MV-4-11 (cell line): Measurements from ENCODE around the gene FGF4.

Source experiments
- DNase-seq: peaks from one replicate; lab custom pipeline; 2025; lab: John Stamatoyannopoulos, UW

Gene FGF4, protein sequence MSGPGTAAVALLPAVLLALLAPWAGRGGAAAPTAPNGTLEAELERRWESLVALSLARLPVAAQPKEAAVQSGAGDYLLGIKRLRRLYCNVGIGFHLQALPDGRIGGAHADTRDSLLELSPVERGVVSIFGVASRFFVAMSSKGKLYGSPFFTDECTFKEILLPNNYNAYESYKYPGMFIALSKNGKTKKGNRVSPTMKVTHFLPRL

DNA sequence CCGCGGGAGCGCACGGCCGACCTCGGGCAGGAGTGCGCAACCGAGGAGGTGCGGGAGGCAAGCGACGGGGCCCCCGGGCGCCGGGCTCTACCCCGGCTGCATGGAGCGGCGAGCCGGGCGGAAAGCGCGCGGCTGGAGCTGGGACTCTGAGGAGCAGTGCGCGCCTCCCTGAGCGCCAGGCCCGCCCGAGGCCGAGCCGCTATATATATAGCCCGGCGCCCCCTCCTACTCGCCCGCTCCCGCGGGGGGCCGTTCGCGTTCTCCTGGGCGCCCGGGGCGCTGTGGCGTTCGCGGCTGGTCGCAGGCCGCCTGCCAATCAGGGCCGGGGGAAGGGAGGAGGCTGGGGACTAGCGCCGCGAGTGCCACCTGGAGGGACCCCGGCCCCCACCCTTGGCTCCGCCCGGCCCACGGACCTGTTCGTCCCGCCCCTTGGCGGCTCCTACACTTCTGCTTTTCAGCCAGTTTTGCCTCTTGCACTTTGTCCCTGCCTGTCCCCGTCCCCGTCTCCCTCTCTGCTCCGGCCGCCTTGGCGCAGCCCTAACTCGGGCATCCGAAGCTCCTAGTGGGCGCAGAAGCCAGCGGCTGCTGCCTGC lies at the start of gene FGF4:
Gene FGF4, minus strand, starts transcription at position 179 of the 593 bp plus-strand sequence. CDS start 257 bp downstream, outside the sequence.
- DNase-seq, result no peak

DNA sequence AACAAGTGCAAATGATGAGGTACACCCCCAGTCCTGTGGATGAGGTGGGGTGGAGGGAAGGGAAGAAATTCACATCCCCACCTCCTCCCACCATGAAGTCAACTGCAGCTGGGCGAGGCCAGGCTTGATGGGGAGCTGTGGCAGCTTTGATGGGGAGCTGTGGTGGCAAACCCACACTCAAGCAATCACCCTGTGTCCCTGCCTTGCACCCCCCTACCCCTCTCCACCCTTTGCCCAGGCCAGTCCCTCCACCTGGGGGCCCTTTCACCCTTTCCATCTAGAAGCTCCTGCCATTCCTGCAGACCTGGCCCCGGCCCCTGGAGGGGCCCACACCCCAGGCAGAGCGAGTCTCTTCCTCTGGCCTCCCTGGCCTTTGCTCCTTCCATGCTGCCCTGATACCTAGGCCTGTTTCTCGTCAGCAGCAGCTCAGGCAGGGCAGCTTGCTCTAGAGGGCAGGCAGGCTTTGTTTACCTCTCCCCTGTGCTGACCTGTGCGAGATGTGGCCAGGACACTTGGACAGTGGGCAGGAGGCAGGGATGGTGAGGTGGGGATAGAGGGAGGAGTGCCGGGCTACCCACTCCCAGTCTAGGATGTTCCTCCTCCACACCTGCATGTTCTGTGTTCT lies 48.6 kb upstream of the FGF4 start:
- no peak for DNase-seq

DNA sequence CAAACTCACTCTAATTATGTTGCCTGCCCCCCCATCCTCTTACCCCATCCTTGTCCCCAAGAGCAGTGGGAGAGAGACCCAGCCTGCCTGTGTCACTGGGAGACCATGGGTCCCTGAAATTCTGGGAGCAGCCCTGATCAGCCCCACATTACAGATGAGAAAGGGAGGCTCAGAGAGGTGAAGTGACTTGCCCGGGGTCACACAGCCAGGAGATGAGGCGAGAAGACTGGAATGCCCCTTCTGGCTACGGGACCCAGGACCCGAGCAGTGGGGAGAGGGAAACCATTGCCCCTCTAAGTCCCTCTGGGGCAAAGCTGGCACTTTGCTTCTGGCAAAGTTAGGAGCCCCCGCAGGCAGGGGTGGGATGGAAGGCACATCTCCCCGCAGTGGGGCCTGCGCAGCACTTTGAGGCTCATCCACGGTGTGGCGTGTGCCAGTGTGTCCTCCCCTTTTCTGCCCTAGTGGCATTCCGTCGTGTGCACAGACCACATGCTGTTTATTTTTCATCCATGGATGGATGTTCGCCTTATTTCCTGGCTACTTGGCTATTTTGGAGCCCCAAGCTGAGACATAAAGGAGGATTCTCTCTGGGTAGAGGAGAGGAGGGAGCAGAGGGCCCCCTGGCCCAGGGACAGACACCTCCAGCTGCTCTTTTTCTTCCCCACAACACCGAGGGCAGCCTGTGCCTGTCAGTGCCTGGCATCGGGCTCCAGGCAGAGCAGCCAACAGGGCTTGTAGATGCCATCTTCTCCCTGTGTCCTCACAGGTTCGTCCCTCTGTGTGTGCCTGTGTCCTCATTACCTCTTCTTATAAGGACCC lies 47.7 kb upstream of the FGF4 start:
- DNase-seq, result no peak

DNA sequence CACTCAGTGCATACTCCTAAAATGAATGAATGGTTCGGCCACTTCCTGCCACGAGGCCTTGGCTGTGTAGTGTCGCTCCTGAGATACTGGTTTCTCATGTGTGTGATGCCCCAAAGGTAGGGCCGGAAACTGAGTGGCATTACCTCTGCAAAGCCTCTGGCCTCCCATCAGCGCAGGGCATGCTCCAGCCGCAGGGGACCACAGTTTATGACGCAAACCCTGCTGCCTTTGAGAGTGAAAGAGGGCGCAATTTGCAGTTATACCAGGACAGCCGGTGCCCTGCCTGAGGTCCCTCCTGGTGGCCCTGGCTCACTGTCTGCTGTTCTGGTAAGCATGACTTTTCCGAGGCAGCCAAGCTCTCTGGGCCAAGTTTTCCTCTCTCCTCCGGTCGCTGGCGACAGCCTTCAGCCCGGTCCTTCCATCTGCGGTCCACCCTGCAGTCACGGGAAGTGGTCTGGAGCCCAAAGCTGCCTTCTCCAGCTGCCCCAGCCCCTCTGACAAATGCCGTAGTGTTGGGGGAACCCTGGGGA lies 46.4 kb upstream of the FGF4 start:
- no peak for DNase-seq

DNA sequence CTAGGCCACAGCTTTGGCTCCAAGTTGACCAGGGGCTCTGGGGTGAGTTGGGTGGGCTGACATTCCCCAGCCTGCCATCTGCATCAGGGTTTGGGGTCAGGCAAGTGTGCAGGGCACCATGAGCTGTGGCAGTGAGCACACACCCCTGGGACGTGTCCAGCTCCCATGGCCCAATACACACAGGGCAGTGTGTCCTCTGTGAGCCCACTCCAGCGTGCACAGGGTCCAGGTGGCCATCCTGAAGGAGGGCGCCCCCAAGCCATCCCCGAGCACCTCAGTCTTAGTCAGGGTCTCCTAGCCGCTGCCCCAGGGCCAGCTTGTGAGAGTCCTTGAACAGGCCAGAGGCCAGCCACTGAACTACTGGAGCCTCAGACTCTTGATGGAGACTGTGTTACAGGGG lies 45.3 kb upstream of the FGF4 start:
- DNase-seq, result no peak

DNA sequence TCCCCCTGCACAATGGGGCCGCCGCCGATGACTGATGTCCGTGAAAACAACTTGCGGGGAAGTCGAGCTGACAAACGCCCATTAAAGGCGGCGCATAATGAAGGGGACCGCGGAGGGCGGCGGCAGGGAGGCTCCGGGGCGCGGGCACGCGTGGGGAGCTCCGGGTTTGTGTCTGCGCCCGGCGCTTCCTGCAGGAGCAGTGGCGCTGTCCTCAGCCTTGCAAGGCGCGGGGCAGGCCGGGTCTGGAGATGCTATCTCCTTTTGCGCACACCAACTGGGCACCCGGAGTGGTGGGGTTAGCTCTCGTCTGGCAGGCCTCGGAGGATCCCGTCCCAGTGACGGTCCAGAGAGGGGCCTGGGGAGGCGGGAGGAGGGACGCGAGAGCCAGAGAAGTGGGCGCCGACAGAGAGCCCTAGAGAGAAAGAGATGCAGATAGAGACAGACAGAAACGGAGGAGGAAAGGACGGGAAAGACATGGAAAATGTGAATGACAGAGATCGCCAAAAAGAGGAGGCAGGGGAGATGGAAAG lies 44.5 kb upstream of the FGF4 start:
- no peak for DNase-seq

DNA sequence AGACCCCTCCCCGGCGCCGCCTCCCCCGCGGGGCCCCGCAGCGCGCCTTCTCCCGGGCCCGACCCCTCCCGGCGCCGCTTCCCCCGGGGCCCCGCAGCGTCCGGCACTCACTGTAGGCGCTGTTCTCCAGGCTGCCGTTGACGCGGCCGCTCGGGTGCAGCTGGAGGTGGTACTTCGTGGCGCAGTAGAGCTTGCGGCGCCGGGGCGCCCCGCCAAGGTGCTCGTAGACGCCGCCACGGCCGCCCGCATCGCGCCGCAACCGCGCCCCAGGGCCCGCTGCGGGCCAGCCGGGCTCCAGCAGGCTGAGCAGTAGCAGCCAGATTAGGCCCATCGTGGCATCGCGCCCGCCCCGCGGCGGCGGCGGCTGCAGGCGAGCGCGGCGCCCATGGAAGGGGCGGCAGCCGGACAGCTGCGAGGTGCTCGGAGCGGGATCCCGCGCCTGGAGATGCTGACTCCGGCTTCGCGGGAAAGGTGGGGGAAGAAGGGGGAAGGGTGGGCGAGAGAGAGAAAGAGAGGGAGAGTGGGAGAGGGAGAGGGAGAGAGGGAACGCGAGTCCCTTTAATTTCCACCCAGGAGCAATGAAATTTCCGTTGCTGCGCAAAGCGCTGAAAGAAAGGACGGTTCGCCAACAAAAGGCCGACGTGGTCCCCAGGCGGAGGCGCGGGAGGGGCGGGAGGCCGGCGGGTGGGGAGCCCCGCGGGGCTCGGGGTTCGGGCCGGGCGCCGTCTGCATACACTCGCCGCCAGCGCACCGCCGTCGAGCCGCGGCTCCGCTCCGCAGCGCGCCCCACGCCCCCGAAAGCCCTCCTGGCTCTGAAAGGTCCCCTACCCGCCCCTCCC lies 43.7 kb upstream of the FGF4 start, which contains the start of gene FGF3:
Gene FGF3, minus strand, starts transcription at position 814 of the 839 bp plus-strand sequence. Its CDS starts 483 bp downstream, at position 331.
- no peak for DNase-seq

DNA sequence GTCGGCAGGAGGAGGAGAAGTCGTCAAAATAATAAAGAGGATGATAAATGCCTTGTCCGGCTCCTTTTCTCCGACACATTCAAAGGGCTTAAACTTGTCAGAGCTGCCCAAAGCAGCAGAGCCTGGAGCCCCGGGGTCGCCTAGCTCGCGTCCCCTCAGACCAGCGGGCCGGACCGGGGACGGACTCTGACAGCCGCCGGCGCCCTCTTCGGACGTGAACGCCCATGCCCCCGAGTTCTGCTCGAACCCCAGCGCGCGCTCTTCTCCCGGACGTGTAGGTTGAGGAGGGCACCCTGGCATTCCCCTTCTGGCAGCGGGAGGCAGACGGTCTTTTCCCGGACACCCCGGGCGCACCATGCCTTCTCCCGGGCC lies 43.1 kb upstream of the FGF4 start:
- no peak for DNase-seq

DNA sequence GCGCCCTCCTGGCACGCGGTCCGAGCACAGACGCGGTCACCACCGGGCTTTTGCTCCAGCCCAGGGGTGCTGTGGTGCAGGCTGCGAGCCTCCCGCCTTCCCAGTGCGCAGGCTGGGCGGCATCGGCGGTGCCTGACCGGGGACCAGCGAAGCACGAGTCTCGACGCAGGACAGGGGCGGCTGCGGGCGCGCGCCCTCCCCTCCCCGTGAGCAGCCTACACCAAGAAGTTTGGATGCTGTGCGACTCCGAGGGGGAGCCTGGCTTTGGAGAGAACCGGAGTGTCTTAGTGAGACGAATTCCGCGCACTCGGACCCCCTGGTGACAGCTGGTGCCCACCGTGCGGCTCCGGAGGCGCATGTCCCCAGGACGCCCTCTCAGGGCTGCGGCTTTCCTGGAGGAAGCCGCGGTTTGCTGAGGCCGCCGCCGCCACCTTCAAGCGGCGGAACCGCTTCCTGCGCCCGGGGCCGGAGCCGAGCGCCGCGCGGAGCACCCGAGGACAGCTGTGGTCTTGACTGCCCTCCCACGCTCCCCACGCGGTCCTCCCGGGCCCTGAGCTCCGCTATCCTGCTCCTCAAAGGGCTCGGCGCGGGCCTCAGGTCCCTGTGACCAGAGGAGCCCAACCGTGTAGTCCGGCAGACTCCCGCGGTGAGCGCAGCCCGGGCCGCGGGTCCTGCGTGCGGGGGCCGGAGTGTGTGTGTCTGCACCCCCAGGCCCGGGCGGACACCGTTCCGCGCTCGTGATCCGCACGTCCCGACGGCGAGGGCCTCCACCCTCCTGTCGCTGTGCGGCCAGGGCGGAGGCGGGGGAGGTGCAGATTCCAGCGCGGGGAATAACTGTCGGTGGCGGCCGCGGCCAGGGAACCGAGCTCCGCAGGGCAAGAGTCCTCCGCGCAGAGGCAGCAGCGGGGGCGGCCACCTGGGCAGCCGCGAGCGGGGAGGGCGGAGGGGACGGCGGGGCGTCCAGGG lies 42.4 kb upstream of the FGF4 start:
- DNase-seq, result peak; percentile 12

DNA sequence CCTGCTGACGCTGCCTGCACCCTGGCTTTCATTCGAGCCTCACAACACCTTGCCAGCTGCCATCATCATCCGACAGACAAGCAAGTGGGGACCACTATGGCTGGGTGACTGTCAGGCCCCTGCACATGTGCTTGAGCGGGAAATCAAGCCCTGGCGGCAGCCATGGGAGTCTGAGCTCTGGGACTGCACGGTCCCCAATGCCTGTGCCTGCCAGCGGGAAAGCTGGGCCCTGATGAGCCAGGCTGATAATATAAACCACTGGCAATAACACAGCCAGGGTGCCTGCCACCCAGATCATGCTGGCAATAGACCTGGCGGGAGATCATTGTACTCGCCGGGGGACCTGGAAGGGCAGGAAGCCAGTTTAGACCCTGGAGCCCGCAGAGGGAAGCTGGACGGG lies 41.5 kb upstream of the FGF4 start:
- no peak for DNase-seq

DNA sequence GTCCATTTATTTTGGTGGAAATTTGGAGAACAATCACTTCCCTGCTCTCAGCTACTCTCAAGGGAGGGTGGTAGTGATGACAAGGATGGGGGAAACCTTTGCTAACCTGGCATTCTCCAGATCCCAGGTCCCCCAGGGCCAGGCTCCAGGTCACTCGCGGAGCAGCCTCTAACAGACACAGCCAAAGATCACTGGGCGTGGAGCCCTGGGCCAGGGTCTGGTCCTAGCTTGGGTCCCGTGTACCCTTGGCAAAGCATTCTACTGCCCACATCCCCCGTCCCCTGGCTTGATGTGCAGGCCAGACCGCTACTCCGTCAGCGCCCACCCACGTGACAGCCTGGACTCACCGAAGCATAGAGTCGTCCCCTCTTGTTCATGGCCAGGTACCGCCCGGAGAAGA lies 40.8 kb upstream of the FGF4 start:
- no peak for DNase-seq

DNA sequence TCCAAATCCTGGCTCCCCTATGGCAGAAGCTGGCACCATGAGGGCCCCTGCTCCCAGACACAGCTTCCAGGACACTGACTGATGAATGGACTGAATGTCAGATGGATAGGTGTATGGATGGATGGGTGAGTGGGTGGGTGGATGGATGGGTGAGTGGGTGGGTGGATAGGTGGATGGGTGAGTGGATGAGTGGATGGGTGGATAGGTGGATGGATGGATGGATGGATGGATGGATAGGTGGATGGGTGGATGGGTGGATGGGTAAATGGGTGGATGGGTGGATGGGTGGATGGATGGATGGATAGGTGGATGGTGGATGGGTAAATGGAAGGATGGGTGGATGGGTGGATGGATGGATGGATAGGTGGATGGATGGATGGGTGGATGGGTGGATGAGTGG lies 39.8 kb upstream of the FGF4 start:
- no peak for DNase-seq

DNA sequence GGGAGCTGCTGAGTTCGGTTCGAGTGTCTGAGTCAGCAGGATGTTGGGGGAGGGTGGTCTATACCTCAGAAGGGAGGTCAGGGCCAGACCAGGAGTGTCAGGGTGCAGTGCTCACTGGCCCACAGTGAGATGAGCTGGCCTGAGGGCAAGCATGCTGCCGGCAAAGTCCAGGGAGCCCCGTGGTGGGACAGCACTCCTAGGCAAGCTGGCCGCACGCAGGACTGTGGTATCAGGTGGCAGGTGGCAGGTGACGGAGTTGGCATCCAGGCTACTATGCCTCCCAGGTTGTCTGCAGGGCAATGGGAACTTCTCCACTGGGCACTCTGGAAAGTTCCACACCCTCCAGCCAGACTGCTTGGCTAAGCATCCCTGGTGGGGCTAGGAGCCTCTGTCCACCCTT lies 39.3 kb upstream of the FGF4 start:
- no peak for DNase-seq

DNA sequence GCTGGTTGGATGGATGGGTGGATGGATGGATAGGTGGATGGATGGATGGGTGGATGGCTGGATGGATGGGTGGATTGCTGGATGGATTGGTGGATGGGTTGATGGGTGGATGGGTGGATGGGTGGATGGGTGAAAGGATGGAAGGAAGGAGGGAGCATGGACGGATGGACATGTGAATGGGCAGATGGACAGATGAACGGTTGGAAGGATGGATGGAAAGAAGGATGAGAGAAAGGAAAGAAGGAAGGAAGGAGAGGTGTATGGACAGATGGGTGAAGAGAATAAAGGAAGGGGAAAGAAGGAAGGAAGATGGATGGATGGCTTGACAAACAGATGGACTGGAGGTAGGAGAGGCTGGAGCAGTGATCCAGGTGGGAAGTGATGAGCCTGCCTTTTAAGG lies 38.7 kb upstream of the FGF4 start:
- DNase-seq, result no peak

DNA sequence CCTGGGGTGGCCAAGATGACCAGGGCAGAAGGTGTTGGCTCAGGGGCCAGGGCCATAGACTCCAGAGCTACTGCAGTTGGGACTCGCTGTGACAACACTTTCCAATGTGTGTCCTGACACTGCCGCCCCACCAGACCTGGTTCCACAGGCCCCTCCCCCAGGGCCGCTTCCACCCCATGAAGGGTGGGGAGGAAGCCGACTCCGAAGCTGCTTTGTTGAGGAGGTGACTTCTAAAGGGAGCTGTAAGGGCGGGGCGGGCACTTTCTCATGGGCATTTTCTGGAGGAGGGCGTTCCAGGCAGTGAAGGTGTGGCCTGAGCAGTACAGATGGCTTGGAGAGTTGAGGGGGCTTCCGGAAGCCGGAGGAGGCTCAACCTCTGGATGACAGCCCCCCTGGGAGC lies 37.8 kb upstream of the FGF4 start:
- no peak for DNase-seq

DNA sequence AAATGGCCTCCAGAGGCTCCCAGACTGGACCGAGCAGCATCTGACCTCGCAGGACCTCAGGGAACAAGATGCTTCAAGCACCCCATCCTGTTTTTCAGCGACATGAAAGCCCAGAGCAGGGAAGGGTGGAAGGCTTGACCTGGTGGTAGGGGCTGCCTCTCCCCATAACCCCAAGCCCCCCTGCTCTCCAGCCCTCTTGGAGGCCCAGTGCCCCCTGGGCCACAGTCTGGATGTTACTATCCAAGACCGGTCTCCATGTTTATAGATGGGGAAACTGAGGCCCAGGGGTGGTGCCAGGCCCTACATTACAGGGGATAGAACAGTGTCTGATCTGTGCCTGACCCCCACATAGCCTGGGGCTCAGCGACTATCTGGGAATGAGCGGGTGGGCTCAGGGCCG lies 37.1 kb upstream of the FGF4 start:
- DNase-seq, result no peak

DNA sequence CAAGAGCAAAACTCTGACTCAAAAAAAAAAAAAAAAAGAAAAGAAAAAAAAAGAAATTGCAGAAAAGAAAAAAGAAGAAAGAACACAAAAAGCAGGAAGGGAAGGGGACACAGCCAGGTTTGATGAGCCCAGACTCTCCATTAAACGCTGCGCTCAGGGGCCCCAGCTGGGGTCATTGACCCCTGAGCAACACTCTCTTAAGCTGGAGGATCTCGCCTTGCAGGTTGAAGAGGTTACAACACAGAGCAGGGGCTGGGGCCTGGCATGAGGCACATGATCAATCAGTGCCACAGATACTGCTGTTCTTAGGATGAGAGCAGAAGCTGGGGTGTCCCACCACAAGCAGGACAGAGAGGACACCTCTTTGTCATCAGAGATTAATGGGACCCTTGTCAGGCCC lies 36.3 kb upstream of the FGF4 start:
- no peak for DNase-seq

DNA sequence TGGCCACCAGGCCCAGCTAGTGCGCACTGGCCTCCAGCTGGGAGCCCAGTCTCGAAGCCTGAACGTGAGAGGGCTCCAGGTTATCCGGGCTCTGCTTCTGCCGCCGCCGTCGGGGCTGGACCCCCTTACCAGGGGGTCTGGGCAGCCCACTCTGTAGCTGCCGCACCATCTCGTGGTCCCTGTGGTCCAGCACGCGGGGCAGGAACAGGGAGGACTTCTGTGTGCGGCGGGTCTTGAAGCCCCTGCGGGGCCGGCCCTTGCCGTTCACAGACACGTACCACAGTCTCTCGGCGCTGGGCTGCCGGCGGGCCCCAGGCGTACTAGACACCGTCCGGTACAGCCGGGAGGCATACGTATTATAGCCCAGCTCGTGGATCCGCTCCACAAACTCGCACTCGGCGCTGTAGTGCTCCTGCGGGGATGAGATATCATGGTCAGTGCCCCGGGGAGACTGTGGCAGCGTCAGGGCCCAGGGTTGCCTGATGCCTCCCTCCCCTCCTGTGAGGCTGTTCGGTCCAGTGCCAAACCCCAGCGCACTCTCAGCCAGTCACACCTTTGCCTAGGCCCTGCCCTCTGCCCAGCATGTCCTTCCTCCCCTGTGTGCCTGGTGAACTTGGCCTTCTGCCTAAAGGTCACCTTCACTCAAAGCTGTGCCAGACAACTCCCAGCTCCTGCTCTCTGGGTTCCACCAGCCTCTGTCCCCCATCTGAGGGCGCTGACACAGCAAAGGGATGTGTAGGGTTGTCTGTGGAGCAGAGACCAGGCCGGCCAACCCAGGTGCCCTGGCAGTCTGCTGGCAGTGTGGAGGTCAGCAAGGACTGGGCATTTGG lies 35.4 kb upstream of the FGF4 start:
- DNase-seq, result no peak

DNA sequence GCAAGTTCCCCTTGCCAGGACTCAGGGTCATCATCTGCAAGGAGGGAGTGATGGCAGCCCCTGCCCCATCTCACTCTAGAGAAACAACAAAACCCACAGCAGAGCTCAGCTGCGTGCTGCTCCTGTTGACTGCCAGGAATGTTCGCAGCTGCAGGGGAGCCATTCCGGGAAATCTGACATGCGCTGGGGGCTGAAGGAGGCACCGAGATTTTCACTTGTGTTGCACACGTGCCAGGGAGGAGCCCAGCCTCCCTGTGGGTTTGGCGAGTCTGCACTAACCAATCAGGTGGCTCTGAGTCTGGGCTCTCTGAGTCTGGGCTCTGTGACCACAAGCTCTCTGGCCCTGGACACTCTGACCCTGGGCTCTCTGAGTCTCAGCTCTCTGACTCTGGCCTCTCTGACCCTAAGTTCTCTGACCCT lies 33.5 kb upstream of the FGF4 start:
- DNase-seq, result no peak
